Fibroblast of skin of back (primary cell): Measurements from ENCODE around the gene PRKCD. TPM values are rescaled to one million over a fixed set of nuclear protein-coding genes. Genes with fewer than 3 reads are reported as not detected.

Source experiments
- DNase-seq: peaks from one replicate; pipeline ENCODE4 v3.0.0-alpha.2; 2013
- polyA plus RNA-seq, 2 experiments: library from polyadenylated mRNA; unstranded; fragments of 120-200 nt; gene quantifications; one replicate each; pipeline ENCODE4 v1.2.1, GENCODE V29; 2013; ENCODE audit not compliant: insufficient read length in 2 of 2

PRKCD gene
- polyA plus RNA-seq (2013, experiment 1 of 2; ENCODE audit: insufficient read length), result 13.0 TPM
- 13.6 TPM for polyA plus RNA-seq (2013, experiment 2 of 2; ENCODE audit: insufficient read length)

DNA sequence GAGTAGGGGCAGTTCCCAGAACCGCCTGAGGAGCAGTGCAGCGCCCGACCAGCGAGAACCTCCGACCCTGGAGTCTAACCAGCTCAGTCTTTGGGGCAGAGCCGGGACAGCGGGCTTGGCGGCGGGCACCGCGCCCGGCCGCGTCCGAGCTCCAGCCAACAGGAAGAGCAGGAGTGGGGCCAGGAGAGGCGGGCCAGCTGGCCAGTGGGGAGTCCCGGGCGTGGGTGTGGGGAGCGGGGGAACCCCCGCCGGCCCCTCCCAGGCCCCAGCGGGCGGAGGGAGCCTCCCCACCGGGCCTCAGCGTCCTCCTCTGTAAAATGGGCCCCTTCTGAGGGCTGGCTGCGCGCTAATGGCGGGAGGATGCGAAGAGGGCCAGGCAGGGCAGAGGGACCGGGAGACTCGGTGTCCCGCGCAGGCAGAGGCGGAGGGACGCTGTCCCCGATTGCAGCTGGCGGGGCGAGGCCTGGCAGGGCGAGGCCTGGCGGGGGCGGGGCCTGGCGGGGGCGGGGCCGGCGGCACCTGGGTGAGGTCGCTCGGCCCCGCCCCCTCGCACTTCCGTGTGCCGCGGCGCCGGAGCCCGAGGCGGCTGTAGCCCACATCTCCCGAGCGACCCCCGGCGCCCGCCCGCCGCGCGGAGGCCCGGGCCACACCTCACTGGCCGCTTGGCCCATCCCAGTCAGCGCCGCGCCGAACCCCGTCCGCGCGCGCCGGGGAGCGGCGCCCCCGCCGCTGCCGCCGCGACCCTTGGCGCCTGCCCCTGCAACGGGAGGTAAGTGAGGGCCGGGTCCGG, at the start of gene PRKCD:
PRKCD (plus strand) TSS at position 550 of the 790 bp plus-strand sequence. CDS start 17,214 bp downstream, outside the sequence.
- peak; percentile 74 for DNase-seq

DNA sequence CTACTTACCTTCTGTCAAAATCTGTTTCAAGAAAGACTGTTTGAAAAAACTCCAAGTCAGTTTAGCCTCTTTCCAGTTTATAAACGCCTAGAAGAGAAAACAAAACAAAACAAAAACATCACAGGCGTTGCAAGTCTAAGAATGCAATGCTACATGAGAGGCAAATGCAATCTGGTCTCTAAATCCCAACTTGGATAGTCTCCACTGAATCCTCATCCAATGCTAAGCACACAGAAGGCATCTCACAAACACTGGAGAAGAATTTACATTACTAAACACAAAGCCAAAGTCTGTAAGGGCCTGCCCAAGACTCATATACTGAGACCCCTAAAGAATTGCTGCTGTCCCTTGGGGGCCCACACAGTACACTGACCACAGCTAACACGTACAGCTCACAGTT, 49.2 kb upstream of the PRKCD start:
- DNase-seq, result no peak

DNA sequence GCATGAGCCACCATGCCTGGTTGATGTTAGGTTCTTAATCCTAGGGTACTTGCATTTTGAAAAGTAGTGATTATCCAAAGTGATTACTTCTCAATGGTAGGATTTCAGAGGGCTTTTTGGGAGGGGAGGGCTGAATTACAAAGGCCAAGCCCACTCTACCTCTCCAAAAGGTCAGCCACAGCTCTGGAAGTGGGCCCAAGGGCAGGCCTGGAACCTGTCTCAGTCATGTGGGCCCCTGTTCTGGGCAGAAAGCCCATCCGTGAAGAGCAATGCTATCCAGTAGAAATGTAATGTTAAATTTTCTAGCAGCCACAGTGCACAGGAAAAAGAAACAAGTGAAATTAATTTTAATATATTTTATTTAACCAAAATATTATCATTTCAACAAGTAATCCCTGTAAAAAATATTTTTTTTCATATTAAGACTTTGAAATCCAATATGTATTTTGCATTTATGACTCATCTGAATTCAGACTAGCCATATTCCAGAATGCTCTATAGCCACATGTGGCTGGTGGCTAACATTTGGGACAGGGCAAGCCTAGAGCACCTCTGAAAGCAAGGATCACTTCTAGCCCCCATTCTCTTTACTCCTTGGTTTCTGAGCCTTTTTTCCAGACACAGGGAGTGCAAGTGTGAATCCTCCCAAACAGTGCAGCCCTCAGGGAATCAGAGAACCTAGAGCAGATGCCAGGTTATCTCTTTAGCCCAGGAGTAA, 47.6 kb upstream of the PRKCD start:
- DNase-seq, result no peak

DNA sequence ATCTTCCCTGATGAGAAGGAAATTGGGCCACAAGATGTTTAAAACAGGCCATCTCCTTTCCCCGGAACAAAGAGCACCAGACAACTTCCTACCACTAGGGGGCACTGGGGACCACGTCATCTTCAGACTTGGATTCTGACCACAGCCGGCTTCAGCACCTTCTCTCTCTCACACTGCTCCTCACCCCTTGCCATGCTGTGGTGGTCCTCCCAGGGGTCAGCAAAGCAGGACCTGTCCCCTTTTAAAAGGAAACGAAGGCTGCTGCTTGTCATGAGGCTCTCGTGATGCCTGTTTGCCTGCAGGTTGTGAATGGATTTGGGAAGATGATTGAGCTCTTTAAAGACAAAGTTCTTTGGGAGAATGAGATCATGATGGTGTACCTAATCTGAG, 47.0 kb upstream of the PRKCD start:
- DNase-seq, result peak; percentile 72

DNA sequence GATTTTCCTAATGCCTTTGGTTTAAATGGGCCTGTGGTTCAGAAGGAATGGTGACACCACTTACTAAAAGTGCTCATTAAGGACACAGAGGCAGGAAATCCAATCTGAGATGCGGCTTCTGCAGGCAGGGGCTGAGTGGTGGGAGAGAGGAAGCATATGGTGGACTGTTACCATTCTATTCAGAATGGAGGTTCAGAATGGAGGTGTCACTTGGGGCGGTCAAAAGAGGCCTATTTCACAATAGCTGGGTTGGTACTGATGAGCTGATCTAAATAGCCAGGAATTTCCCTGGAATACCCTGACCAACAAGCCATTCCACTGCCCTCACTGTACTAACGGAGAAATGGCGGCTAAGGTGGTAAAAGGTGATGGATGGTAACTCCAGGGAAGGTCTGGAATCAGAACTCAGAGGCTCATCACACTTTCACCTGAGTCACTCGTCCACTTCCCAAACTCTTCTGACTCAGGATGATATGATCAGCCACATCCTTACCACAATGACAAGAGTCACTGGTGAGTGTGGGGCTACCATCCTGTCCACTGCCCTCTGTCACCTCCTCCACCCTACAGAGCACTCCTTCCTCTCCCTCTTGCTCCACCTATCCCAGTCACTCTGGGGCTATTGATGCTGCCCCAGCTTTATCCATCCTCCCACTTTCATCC, 46.5 kb upstream of the PRKCD start:
- no peak for DNase-seq

DNA sequence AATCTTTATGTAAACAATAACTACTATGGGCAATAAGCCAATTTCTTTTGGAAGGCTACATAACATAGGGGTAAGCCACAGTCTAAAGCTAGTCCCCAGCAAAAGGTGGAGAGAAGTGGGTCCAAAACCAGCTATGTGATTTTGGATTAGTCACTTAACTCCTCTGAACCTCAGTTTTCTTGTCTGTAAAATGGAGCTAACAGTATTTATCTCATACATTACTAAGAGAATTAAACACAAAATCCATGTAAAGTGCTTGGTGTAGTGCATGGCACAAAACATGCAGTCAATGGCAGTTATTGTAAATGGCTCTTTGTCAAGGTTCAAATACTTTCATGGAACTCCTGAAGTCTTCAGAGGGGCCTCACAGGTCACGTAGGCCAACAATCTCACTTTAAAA, 44.1 kb upstream of the PRKCD start:
- DNase-seq, result no peak

DNA sequence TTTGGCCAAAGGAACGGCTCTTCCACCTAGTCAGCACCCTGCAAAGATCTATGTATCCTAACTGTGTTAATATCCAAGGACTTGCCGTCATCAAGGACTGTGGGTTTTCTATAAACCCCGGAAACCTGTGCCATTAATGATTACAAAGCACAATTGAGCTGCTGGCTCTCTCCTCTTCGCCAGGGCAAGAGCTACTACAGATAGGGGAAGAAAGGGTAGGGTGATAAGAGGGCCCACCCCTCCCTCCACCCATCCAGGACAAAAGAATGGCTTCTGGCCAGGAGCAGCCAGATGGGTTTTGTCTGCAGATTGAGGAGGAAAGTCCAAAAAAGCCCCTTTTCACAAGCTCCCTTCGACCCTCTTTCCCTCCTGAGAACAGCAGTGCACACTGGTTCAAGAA, 40.7 kb upstream of the PRKCD start:
- DNase-seq, result no peak

DNA sequence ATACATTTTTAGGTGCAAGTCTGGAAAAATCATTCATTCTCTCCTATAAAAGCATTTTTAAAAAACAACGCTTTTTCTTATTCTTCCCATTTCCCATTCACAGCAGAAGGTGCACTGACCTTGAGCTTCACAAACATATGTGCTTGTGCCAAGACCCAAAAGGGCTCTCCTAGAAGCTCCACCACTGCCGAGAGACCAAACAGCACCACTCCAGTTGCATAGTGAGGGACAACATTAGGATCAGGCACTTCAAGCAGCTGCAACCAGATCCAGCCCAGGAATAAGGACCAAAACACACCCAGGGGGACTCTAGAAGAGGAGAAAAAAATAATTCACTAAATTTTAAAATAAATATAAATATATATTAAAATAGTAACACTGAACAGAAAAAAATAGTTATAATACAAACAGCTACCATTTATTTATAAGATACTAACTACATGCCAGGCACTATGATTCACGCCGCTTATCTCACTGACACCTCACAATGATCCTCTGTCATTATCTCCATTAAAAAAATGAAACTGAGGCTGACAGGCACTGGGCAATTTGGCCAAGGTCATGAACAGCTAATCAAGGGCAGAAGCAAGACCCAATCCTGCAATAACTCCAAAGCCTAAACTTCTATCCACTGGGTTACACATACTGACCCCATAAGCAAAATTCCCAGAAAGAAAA, 38.6 kb upstream of the PRKCD start:
- DNase-seq, result no peak

DNA sequence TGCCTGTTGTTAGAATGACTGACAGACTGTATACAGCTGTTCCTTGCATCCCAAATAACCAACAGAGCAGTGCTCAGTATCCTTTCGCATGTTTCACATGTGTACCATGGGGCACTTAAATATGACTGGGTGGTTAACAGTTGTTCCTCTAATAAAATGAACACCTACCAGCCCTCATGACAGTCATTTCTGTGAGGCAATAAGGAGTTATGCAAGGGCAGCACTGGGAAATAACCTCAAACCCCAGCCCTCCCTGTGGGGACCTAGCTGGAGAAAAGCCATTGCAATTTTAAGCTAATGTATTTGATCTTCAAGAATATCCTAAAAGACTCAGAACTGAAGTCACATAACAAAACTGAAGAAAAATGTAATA, 38.1 kb upstream of the PRKCD start:
- DNase-seq, result no peak

DNA sequence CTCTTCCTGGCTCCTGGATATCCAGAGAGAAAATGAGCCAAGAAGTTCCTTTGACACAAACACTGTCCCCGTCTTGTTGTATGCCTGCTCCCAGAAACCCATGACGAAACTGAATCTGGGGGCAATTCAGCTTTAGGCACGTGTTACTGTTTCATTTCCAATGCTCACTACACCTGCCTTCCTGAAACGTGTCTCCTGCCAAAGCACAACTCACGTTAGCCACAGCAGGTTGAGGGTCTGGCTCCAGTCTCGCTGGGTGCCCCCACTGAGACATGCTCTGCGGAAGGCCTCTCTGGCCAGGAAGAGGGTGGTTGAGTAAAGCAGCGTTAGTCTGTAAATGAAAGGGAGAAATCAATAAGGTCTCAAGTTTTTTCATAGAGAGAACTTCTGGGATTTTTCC, 37.5 kb upstream of the PRKCD start:
- no peak for DNase-seq

DNA sequence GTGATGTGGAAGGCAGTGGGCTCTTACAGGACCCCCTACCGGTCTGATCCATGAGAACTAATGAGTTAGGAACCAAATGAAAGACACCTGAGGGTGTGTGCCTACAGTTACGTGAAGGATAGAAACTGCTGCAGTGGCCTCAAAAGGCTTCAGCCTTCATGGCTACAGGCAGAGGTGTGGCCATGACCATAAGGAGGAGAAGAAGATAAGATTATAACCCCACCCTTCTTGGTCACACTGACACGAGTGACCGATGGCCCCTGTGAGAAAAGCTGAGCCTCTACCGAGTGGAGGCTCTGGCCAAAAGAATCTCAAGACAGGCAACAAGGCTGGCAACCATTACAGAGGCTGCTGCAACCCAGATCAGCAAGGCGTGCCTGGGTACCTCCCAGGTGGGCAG, 37.1 kb upstream of the PRKCD start:
- DNase-seq, result no peak

DNA sequence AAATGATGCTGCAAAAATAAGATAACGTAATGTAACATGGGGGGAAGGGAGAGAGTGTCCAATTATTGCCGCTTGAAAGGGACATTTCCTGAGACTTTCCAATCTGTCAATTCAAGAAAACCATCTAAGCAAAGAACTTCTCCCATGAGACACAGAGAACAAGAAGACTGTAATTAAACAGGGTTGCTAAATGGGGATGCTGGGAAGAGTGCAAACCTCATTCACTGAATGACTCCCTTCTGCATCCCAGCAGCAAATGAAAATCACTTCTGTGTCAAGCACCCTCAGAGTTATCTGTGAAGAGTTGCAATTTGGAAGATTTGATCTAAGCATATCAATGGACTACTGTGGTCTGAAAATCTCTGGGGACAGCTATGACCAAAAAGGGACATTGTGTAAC, 34.4 kb upstream of the PRKCD start:
- no peak for DNase-seq

DNA sequence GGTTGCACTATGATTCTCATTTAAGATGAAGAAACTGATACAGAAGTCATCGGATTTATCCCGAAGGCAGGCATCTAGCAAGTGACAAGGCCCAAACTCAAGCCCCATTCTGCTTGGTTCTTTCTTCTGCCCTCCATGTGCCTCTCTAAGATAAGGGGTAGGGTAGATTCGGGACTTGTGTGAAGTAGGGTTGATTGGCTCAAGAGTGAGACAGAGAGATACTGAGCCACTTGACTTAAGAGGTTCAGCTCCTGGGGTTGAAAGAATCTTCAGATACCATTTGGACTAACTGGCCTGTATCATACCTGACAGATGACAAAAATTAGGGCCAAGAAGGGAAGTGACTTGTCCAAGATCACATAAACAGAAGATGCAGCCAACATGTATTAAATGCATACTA, 31.7 kb upstream of the PRKCD start:
- DNase-seq, result no peak

DNA sequence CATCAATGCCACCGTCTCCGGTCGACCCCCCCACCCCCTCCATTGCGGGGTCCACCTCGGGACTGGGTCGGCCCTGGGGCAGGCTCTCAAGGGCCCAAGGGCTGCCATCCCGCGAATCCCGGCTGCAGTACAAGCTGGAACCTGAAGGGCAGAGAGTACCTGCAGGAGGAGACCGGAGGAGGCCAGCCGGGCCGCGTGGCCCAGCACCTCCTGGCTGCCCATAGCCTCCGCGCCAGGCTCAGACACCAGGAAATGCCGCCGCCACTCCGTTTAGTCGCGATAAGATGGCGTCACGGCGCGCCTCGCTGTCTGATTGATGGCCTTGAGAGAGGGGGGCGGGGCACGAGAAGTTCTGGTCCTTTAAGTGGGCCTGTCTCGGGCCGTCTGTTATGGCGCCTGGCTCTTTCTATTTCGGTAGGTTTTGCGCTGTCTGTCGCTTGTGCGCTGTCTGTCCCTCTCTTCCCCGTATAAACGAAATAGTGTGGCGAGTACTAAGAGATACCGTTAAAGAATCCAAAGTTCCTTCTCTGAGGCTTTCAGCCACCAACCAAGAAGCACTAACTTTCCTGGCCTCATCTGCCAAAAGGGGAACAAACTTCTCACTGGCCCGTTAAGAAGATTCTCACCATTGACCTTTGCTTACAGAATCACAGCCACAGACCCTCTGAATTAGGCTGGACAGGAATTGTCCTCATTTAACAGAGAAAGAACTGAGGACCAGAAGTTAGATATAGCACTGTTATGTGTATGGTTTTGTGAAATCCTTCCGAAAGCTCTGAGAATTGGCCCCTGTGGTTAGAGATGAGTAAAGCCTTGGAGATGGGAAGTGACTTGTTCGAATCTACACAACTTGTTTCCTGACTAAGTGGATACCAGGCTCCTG, 30.6 kb upstream of the PRKCD start, which contains the start of gene RFT1:
RFT1 (minus strand) TSS at position 257 of the 883 bp plus-strand sequence; CDS start at position 222, 35 bp downstream.
- DNase-seq, result peak; percentile 97

DNA sequence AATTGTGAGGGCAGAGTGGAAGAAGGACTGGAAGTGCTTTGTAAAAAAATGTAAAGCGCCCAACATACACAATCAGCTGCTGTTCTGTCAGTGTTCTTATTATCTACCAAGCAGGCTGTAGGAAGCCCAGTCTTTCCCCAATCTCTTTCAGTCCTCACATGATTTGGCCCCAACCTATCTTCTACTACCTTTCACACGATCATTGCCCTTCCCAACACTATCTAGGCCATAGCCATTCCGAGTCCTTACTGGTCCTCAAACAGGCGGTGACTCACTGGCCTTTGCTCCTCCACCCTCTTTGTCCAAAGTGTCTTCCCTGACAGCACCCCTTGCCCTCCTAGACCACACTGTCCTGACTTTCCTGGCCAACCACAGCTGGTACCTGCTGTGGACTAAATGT, 29.9 kb upstream of the PRKCD start:
- no peak for DNase-seq

DNA sequence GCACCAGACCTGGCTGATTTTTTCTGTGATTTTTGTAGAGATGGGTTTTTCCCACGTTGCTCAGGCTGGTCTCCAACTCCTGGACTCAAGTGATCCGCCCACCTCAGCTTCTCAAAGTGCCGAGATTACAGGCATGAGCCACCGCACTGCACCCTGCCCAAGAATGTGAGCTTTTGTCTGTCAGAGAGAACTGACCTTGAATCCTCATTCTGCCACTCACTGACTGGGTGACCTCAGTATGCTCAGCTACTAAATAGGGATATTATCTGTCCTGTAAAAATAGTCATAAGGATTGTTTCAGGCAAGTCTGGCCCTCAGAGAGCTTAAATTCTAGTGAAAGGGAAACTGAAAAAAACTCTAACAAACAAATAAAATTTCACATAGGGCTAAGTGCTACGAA, 28.7 kb upstream of the PRKCD start:
- DNase-seq, result no peak

DNA sequence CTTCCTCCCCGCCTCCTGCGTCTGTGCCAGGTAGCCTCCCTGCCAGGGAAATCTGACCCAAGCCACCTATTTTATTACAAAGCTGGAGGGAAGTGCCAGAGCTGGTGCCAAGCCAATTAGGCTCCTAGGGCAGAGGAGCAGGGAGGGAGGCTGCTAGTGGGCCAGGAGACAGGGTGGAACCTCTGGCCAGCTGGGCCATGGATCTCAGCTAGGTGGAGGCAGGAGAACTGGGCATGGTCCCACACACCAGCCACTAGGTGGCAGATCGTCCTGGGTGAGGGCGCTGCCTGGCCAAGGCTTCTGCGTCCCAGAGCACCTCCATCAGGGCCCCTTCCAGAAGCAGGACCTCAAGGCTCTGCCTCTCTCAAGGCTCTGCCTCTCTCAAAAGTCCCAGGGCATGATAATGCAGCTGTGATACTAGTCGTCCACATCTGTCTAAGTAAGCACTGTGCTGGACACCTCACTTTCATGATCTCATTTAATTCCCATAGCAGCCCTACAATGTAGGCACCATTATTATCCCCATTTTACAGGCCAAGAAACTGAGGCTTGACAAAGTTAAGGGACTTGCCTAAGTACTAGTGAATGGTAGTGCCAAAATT, 26.3 kb upstream of the PRKCD start:
- DNase-seq, result peak; percentile 65

DNA sequence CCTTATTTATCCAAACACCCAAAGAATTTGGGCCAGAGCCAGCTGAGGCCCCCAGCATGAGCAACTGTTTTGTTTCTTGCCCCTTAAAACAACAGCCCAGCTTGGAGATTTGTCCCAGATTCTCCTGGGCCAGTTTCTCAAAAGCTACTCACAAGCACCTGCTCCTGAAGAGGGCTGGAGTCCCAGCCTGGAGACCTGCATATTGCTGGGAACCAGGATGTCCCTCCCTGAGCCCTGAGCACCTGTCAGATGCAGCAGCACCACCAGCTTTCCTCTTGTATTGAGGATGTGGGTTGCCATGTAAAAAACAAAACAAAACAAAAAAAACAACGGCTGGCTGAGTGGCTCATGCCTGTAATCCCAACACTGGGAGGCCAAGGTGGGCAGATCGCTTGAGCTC, 23.8 kb upstream of the PRKCD start:
- DNase-seq, result no peak

DNA sequence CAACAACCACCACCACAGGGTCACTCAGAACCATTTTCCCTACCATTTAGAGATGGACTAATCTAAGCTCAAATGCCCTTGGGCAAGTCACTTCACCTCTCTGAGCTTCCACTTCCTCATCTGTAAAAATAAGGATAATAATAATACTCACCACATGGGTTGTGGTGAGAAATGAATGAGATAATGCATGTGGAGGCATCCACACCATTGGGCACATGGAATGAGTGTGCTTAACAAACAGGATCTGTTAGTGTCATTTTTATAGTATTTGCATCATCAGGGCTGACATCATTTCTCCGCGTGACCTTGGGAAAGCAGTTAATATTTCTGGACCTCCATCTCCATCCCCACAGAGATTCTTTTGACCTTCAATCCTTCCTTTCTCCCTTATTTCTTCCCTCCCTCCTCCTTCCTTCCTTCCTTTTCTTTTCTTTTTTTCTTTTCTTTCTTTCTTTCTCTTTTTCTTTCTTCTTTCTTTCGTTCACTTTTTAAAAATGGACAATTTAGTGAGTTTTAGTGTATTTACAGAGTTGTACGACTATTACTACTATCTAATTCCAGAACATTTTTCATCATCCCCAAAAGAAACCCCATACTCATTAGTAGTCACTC, 23.1 kb upstream of the PRKCD start:
- DNase-seq, result peak; percentile 33

DNA sequence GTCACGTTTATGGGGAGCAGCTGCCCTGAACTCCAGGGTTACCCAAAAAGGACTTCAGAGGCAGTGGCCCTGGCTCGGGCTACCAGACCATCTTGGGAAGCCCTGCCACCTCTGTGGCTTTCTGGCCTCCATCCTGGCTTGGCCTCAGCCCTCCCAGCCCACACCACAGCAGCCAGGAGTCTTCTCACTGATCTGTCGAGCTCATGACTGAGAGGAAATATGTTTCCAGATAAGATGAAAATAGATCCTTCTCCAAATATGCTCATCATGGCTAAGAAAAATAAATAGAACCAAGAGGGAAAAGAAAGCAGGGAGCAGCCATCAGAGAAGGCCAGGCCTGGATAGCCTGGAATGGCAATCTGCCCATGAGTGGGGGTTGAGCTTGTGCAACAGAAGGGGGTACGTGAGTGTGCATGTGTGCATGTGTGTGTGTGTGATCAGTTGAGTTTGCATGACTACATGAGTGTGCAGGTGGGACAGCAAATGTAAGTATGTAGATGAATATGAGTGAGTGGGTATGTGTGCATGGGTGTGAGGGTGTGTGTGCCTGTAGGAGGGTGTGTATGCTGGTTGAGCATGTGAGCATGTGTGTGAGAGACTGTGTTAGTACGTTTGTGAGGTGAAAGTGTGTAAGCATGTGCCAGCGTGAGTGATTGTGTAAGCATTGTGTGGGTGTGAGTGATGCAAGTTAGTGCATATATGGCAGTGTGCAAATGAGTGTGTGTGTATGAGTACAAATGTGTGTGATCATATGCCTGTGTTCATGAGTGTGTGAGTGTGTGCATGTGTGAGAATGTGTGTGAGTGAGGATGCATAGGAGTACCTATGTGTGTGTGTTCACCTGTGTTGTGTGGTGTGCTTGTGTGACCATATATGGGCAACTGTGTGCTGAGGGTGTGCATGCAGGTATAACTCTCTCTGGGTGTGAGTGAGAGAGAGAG, 20.8 kb upstream of the PRKCD start:
- peak; percentile 33 for DNase-seq
